Neural cell (in vitro differentiated cells): ENCODE data around the gene ASPDH. TPM values are rescaled to one million over a fixed set of nuclear protein-coding genes. Genes with fewer than 3 reads are reported as not detected.

ENCODE experiments used
- H2AFZ ChIP-seq: fragments of 200-600, 300-800 bp; sonication (generic), shearing (Covaris generic); 2 replicates; pipeline ENCODE4 v1.6.0; 2014; ENCODE audit warnings: low read depth, mild to moderate bottlenecking, antibody characterized with exemption, low read length, moderate library complexity
- H3F3A ChIP-seq: fragments of 200-600 bp; shearing (Covaris generic); 2 replicates; pipeline ENCODE4 v1.6.1; 2016; ENCODE audit warnings: mild to moderate bottlenecking, moderate library complexity, mixed read lengths, antibody characterized with exemption, low read length; ENCODE audit not compliant: insufficient read depth, poor library complexity, severe bottlenecking
- H3K27ac ChIP-seq: fragments of 200-600, 300-800 bp; sonication (generic), shearing (Covaris generic); 2 replicates; pipeline ENCODE4 v1.5.1; 2014; ENCODE audit warnings: mild to moderate bottlenecking, low read length, moderate library complexity
- H3K27me3 ChIP-seq: fragments of 300-800, 200-600 bp; sonication (generic), shearing (Covaris generic); 2 replicates; pipeline ENCODE4 v1.6.0; 2014; ENCODE audit warnings: mild to moderate bottlenecking, low read depth, low read length, moderate library complexity; ENCODE audit not compliant: insufficient read depth
- H3K36me3 ChIP-seq: fragments of 300-800, 200-600 bp; sonication (generic), shearing (Covaris generic); 2 replicates; pipeline ENCODE4 v1.5.1; 2014; ENCODE audit warnings: mild to moderate bottlenecking, antibody characterized with exemption, low read length, moderate library complexity; ENCODE audit not compliant: insufficient read depth
- H3K4me2 ChIP-seq: fragments of 300-800, 200-600 bp; sonication (generic), shearing (Covaris generic); 2 replicates; pipeline ENCODE4 v1.6.0; 2014; ENCODE audit warnings: mild to moderate bottlenecking, low read length
- H3K4me3 ChIP-seq: fragments of 300-800, 200-600 bp; sonication (generic), shearing (Covaris generic); 2 replicates; pipeline ENCODE4 v1.5.1; 2014; ENCODE audit warnings: mild to moderate bottlenecking, low read length, moderate library complexity
- H3K79me2 ChIP-seq: fragments of 200-600 bp; shearing (Covaris generic); replicated peaks from 2 replicates; pipeline ENCODE4 v1.6.0; 2014; ENCODE audit warnings: mild to moderate bottlenecking, low read length, moderate library complexity; ENCODE audit not compliant: insufficient read depth
- H3K9ac ChIP-seq: fragments of 300-800, 200-600 bp; sonication (generic), shearing (Covaris generic); 2 replicates; pipeline ENCODE4 v1.6.1; 2016; ENCODE audit warnings: mild to moderate bottlenecking, low read length, mixed read lengths
- H3K9me2 ChIP-seq: fragments of 200-600 bp; shearing (Covaris generic); 2 replicates; pipeline ENCODE4 v1.6.1; 2016; ENCODE audit warnings: mild to moderate bottlenecking, low read length, mixed read lengths; ENCODE audit not compliant: insufficient read depth
- H3K9me3 ChIP-seq: fragments of 200-600, 300-800 bp; sonication (generic), shearing (Covaris generic); 2 replicates; pipeline ENCODE4 v1.6.1; 2016; ENCODE audit warnings: mild to moderate bottlenecking, mixed run types, low read length, moderate library complexity, mixed read lengths
- H4K20me1 ChIP-seq: fragments of 200-600 bp; shearing (Covaris generic); 2 replicates; pipeline ENCODE4 v1.6.1; 2016; ENCODE audit warnings: mild to moderate bottlenecking, mixed run types; ENCODE audit not compliant: insufficient read depth
- EZH2 ChIP-seq: fragments of 200-600, 300-800 bp; shearing (Covaris generic), sonication (generic); IDR thresholded peaks from 2 replicates; pipeline ENCODE4 v1.6.1; 2014; ENCODE audit warnings: antibody characterized with exemption, low read length, borderline replicate concordance, mild to moderate bottlenecking; ENCODE audit not compliant: insufficient read depth, poor library complexity, severe bottlenecking
- MXI1 ChIP-seq: fragments of 450-650 bp; conservative IDR thresholded peaks from 2 replicates; pipeline ENCODE4 v1.6.1; 2014; ENCODE audit warnings: antibody characterized with exemption, mild to moderate bottlenecking; ENCODE audit not compliant: poor library complexity, severe bottlenecking
- POLR2AphosphoS5 ChIP-seq: IDR thresholded peaks from 2 replicates; pipeline ENCODE4 v1.6.1; 2012
- RAD21 ChIP-seq: fragments of 450-650 bp; conservative IDR thresholded peaks from 2 replicates; pipeline ENCODE4 v1.6.1; 2014; ENCODE audit warnings: antibody characterized with exemption, mild to moderate bottlenecking, moderate library complexity
- SMC3 ChIP-seq: fragments of 450-650 bp; conservative IDR thresholded peaks from 2 replicates; pipeline ENCODE4 v1.6.1; 2014; ENCODE audit warnings: antibody characterized with exemption, mild to moderate bottlenecking, moderate library complexity; ENCODE audit not compliant: poor library complexity
- TAF1 ChIP-seq: IDR thresholded peaks from 2 replicates; pipeline ENCODE4 v1.6.1; 2012; ENCODE audit warnings: low read depth
- polyA plus RNA-seq: library from polyadenylated mRNA; depleted of rRNA; stranded (reverse); fragments of >200 nt; gene quantifications from 2 replicates; pipeline ENCODE4 v1.2.3, GENCODE V29; 2014
- TF ChIP-seq, protein P1 (sequence below): IDR thresholded peaks from 2 replicates; pipeline ENCODE4 v1.6.1; 2012; ENCODE audit warnings: borderline replicate concordance
- TF ChIP-seq, protein P2 (sequence below): fragments of 450-650 bp; IDR thresholded peaks from 2 replicates; pipeline ENCODE4 v1.5.1; 2014; ENCODE audit warnings: antibody characterized with exemption, mild to moderate bottlenecking, moderate library complexity; ENCODE audit not compliant: poor library complexity, severe bottlenecking

The ASPDH gene
- polyA plus RNA-seq, 1 donor from 2014 or later, result not detected

DNA sequence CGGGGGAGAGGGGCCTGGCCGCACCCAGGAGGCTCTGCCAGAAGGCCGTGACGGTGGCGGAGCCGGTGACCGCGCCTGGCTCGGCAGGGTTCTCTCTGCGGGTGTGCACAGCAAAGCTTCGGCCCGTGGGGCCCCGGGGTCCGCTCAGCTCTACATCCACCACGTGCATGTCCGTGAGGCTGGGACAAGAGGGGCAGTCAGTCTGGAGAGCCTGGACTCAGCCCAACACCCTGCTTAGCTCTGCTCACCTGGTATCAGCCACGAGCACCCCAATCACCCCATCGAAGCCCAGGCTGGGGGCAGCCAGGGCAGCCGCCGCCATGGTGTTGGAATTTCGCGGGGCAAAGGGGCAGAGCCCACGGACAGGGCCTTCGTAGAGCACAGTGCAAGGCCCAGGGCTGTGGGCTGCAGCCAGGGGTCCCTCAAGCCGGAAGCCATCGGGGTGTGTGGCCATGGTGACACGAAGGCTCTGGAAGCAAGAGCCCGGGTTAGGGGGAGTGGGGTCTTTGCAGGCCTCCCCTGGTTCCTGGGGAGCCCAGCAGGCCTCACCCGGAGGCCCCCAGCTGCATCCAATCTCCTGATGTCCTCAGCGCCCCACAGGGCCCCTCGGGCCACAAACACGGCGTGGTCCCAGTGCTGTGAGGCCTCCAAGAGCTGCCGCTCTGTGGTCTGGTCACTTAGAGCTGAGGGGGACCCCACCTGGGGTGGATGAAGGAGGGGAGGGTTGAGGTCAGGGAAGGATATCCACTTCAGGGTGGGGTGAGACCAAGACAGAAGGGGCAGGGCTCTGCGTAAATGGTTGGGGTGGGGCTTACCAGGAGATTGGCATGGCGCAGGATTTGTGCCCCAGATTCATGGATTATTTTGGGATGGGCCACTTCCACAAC is 1.4 kb downstream of the ASPDH start:
- Histone ChIP-seq H3K27me3 (no peaks in the 10 kb centered on the region), H2AFZ (no peak overlapping the region), H3K27ac (peak overlapping the region; percentile 100), H3K4me3 (peak overlapping the region; percentile 69), H3K36me3 (no peaks in the 10 kb centered on the region), H3K9me2 (no peaks in the 10 kb centered on the region), H3K4me2 (peak overlapping the region; percentile 12), H3K79me2 (no peaks in the 10 kb centered on the region), H3K9me3 (no peaks in the 10 kb centered on the region), H3F3A (no peaks in the 10 kb centered on the region), H3K9ac (peak overlapping the region; percentile 95), H4K20me1 (no peaks in the 10 kb centered on the region)
- TF ChIP-seq RAD21, result no peak
- TF ChIP-seq MXI1, result no peak
- TF ChIP-seq, protein P1, sequence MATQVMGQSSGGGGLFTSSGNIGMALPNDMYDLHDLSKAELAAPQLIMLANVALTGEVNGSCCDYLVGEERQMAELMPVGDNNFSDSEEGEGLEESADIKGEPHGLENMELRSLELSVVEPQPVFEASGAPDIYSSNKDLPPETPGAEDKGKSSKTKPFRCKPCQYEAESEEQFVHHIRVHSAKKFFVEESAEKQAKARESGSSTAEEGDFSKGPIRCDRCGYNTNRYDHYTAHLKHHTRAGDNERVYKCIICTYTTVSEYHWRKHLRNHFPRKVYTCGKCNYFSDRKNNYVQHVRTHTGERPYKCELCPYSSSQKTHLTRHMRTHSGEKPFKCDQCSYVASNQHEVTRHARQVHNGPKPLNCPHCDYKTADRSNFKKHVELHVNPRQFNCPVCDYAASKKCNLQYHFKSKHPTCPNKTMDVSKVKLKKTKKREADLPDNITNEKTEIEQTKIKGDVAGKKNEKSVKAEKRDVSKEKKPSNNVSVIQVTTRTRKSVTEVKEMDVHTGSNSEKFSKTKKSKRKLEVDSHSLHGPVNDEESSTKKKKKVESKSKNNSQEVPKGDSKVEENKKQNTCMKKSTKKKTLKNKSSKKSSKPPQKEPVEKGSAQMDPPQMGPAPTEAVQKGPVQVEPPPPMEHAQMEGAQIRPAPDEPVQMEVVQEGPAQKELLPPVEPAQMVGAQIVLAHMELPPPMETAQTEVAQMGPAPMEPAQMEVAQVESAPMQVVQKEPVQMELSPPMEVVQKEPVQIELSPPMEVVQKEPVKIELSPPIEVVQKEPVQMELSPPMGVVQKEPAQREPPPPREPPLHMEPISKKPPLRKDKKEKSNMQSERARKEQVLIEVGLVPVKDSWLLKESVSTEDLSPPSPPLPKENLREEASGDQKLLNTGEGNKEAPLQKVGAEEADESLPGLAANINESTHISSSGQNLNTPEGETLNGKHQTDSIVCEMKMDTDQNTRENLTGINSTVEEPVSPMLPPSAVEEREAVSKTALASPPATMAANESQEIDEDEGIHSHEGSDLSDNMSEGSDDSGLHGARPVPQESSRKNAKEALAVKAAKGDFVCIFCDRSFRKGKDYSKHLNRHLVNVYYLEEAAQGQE, result no peak

DNA sequence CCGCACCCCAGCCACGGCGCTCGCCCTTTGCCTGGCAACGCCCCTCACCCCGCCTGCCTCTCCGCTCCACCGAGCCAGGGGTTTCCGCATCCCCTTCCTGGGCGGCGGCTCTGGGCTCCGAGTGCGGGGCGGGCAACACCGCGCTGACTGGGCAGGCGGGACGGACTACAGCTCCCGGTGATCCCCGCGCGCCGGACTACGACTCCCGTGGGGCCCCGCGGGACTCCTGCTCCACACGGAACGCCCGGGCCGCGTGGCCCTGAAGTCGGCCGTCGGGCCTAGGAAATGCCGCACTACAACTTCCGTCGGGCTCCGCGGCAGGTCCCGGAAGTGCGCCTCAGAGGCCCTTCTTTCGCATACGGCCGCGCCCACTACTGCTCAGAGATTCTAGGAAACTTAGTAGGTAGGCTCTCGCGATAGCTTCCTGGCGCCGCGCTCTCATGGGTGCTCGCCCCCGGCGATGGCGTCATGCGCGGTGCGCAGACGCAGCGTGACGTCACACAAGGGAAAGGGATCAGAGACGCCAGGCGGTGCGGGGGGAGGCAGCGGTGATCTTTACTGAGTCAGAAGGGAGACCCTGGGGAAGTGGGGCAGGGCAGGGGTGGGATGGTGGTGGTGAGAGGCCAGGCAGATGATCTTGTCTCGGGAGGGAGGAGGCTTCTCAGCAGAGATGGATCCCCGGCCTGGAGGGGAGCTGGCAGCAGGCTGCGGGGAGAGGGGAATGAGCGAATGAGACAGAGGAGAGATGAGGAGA is 2.5 kb downstream of the ASPDH start, which contains the start of gene JOSD2:
Gene JOSD2, minus strand, starts transcription at position 123 of the 754 bp plus-strand sequence. CDS start 760 bp downstream, outside the sequence.
- H3K4me3 ChIP-seq, result peak within 1 kb of the TSS; percentile 69
- no peaks in the 10 kb centered on the region for H3K79me2 ChIP-seq
- H3K9me2 ChIP-seq, result no peaks in the 10 kb centered on the region
- TF ChIP-seq EZH2, result no peak
- peak; percentile 77 for TF ChIP-seq POLR2AphosphoS5
- TF ChIP-seq, protein P2, sequence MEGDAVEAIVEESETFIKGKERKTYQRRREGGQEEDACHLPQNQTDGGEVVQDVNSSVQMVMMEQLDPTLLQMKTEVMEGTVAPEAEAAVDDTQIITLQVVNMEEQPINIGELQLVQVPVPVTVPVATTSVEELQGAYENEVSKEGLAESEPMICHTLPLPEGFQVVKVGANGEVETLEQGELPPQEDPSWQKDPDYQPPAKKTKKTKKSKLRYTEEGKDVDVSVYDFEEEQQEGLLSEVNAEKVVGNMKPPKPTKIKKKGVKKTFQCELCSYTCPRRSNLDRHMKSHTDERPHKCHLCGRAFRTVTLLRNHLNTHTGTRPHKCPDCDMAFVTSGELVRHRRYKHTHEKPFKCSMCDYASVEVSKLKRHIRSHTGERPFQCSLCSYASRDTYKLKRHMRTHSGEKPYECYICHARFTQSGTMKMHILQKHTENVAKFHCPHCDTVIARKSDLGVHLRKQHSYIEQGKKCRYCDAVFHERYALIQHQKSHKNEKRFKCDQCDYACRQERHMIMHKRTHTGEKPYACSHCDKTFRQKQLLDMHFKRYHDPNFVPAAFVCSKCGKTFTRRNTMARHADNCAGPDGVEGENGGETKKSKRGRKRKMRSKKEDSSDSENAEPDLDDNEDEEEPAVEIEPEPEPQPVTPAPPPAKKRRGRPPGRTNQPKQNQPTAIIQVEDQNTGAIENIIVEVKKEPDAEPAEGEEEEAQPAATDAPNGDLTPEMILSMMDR, result peak; percentile 27
- no peak for TF ChIP-seq TAF1
- TF ChIP-seq MXI1, result peak; percentile 92
- TF ChIP-seq RAD21, result peak; percentile 49
- TF ChIP-seq SMC3, result no peak
- TF ChIP-seq, protein P1, result peak; percentile 42
- H3K36me3 ChIP-seq, result no peaks in the 10 kb centered on the region
- H3K9me3 ChIP-seq, result no peaks in the 10 kb centered on the region
- H4K20me1 ChIP-seq, result no peaks in the 10 kb centered on the region
- H2AFZ ChIP-seq, result peak within 1 kb of the TSS; percentile 36
- peak within 1 kb of the TSS; percentile 100 for H3K27ac ChIP-seq
- peak within 1 kb of the TSS; percentile 95 for H3K9ac ChIP-seq
- no peaks in the 10 kb centered on the region for H3K27me3 ChIP-seq
- no peaks in the 10 kb centered on the region for H3F3A ChIP-seq
- peak within 1 kb of the TSS; percentile 81 for H3K4me2 ChIP-seq
